GM12878 (cell line): ENCODE data around the gene MID1. TPM values are rescaled to one million over a fixed set of nuclear protein-coding genes. Genes with fewer than 3 reads are reported as not detected.

Source experiments
- ATAC-seq: fragments of 200-7000 bp; cut with Tn5 transposase; 3 replicates; pipeline ENCODE4 v1.9.1; 2020; ENCODE audit warnings: mild to moderate bottlenecking, moderate library complexity
- BruUV-seq: library from RNA; stranded (reverse); fragments of 400-500 nt; replicated peaks from 2 replicates; lab custom pipeline; 2021; lab: Mats Ljungman, UMichigan
- CTCF ChIA-PET: fragments of 300-600 bp; sonication (Branson Sonifier 250); formaldehyde crosslinking; extraction: SDS; loops from one replicate; lab custom pipeline; 2021; ENCODE audit warnings: inconsistent platforms; lab: Yijun Ruan, JAX
- POLR2A ChIA-PET: fragments of 350-600 bp; formaldehyde crosslinking; extraction: SDS; loops from one replicate; lab custom pipeline; 2021; ENCODE audit warnings: inconsistent platforms; lab: Charles Lee
- RAD21 ChIA-PET: fragments of 300-600 bp; sonication (Branson Sonifier 250); formaldehyde crosslinking; loops from one replicate; lab custom pipeline; 2023; ENCODE audit warnings: antibody characterized with exemption; ENCODE audit not compliant: unreplicated experiment; lab: Charles Lee
- SMC1A ChIA-PET: fragments of 300-600 bp; sonication (Branson Sonifier 250); formaldehyde crosslinking; loops from one replicate; lab custom pipeline; 2023; ENCODE audit not compliant: unreplicated experiment, uncharacterized antibody; lab: Charles Lee
- DNase-seq: peaks from one replicate; pipeline ENCODE4 v3.0.0-alpha.2; 2011; ENCODE audit warnings: low read depth, low spot score
- FAIRE-seq: peaks from 3 replicates; lab custom pipeline; 2011; peaks lifted over from hg19 to GRCh38; lab: Jason Lieb, UNC
- H2AFZ ChIP-seq: 2 replicates; pipeline ENCODE4 v1.6.0; 2011; ENCODE audit warnings: low read depth, low read length, control low read depth; ENCODE audit not compliant: control insufficient read depth
- H3K27ac ChIP-seq: 2 replicates; pipeline ENCODE4 v1.5.1; 2011; ENCODE audit warnings: control low read depth; ENCODE audit not compliant: control insufficient read depth, insufficient read depth
- H3K27me3 ChIP-seq, 2 experiments: replicated peaks in 1 of 2; 2 replicates each; pipeline versions ENCODE4 v1.6.0 to v1.6.1; 2011; ENCODE audit warnings: low read length in 1 of 2; ENCODE audit not compliant: control insufficient read depth in 2 of 2, insufficient read depth in 2 of 2
- H3K36me3 ChIP-seq, 2 experiments: 2 replicates each; pipeline ENCODE4 v1.5.1; 2011; ENCODE audit warnings: low read length in 1 of 2; ENCODE audit not compliant: control insufficient read depth in 2 of 2, insufficient read depth in 2 of 2
- H3K4me1 ChIP-seq: 2 replicates; pipeline ENCODE4 v1.6.1; 2011; ENCODE audit warnings: mild to moderate bottlenecking, low read length, moderate library complexity, mixed read lengths; ENCODE audit not compliant: control insufficient read depth, insufficient read depth
- H3K4me2 ChIP-seq: 2 replicates; pipeline ENCODE4 v1.6.0; 2011; ENCODE audit warnings: control low read depth; ENCODE audit not compliant: control insufficient read depth, insufficient read depth
- H3K4me3 ChIP-seq: fragments of 200-600 bp; sonication (generic); 2 replicates; pipeline ENCODE4 v1.5.1; 2016
- H3K79me2 ChIP-seq: 2 replicates; pipeline ENCODE4 v1.6.0; 2011; ENCODE audit warnings: low read length; ENCODE audit not compliant: control insufficient read depth, insufficient read depth
- H3K9ac ChIP-seq: 2 replicates; pipeline ENCODE4 v1.8.0; 2011; ENCODE audit warnings: low read length, control low read depth, mixed read lengths; ENCODE audit not compliant: control insufficient read depth, insufficient read depth
- H3K9me3 ChIP-seq: replicated peaks from 3 replicates; pipeline ENCODE4 v1.5.1; 2011; ENCODE audit warnings: mild to moderate bottlenecking, low read length; ENCODE audit not compliant: control insufficient read depth, insufficient read depth
- H4K20me1 ChIP-seq: 2 replicates; pipeline ENCODE4 v1.6.0; 2011; ENCODE audit not compliant: control insufficient read depth, insufficient read depth
- BMI1 ChIP-seq: fragments of 450-650 bp; IDR thresholded peaks from 2 replicates; pipeline ENCODE4 v1.6.1; 2016; ENCODE audit warnings: mild to moderate bottlenecking, moderate library complexity, borderline replicate concordance
- EGR1 ChIP-seq, 2 experiments: IDR thresholded peaks; 1 replicate in 1 of 2; 2 replicates in 1 of 2; pipeline ENCODE4 v1.6.1; 2011 to 2012; ENCODE audit warnings: low read depth in 2 of 2, low read length in 2 of 2, borderline replicate concordance in 1 of 2, mild to moderate bottlenecking in 1 of 2, moderate library complexity in 1 of 2
- IKZF1 ChIP-seq: fragments of 450-650 bp; conservative IDR thresholded peaks from 2 replicates; pipeline ENCODE4 v1.6.1; 2017; ENCODE audit warnings: antibody characterized with exemption, mild to moderate bottlenecking
- KLF5 ChIP-seq: fragments of 450-650 bp; IDR thresholded peaks from 2 replicates; pipeline ENCODE4 v1.6.1; 2014; ENCODE audit warnings: mild to moderate bottlenecking; ENCODE audit not compliant: partially characterized antibody
- MEF2A ChIP-seq: IDR thresholded peaks from 2 replicates; pipeline ENCODE4 v1.6.1; 2011; ENCODE audit warnings: low read depth, mild to moderate bottlenecking, low read length, moderate library complexity; ENCODE audit not compliant: insufficient read depth
- POLR2A ChIP-seq: IDR thresholded peaks from 2 replicates; pipeline ENCODE4 v1.6.1; 2011; ENCODE audit warnings: low read depth, mild to moderate bottlenecking, low read length
- RAD21 ChIP-seq: IDR thresholded peaks from 2 replicates; pipeline ENCODE4 v1.6.1; 2011; ENCODE audit warnings: mild to moderate bottlenecking, low read depth, low read length, moderate library complexity; ENCODE audit not compliant: insufficient read depth
- ZZZ3 ChIP-seq: IDR thresholded peaks from 2 replicates; pipeline ENCODE4 v1.6.1; 2011; ENCODE audit warnings: low read depth; ENCODE audit not compliant: control insufficient read depth, insufficient read length
- WGBS: methylation state at CpG from one replicate; pipeline ENCODE4 v1.1.6; 2016; ENCODE audit warnings: low lambda C conversion rate; ENCODE audit not compliant: insufficient replicate concordance, insufficient coverage; ENCODE audit errors: missing lambda C conversion rate; 5-methylcytosine and 5-hydroxymethylcytosine counted together
- in situ Hi-C: fragments of 300-500 bp; cut with MboI; formaldehyde crosslinking; loops from 9 replicates; pipeline ENCODE4 v1.14.3; 2018; ENCODE audit warnings: mixed read lengths
- intact Hi-C: fragments of 100-400 bp; cut with micrococcal nuclease; formaldehyde crosslinking; loops from one replicate; pipeline ENCODE4 v1.14.2; 2022; ENCODE audit not compliant: unreplicated experiment
- polyA plus RNA-seq, 11 experiments: library from polyadenylated mRNA; depleted of rRNA in 4 of 11; unstranded in 6 of 11; stranded (reverse) in 5 of 11; fragments of >200 nt; fragmentation: Nextera tagmentation in 4 of 11; fragmentation: Illumina TruSeq in 1 of 11; extraction: Ambion mirVana in 4 of 11; extraction: Trizol in 1 of 11; gene quantifications; 1 replicate in 1 of 11; 2 replicates in 10 of 11; pipeline versions ENCODE4 v1.2.1 to v1.2.3, GENCODE V29; 2011 to 2016; ENCODE audit warnings: inconsistent platforms in 2 of 11, missing spikeins in 2 of 11, low read depth in 1 of 11
- total RNA-seq, 4 experiments: library from RNA; depleted of rRNA in 3 of 4; stranded (reverse); fragments of >200 nt in 3 of 4; fragmentation: Illumina TruSeq in 1 of 4; extraction: Trizol in 1 of 4; gene quantifications; 2 replicates each; pipeline versions ENCODE4 v1.2.1 to v1.2.3, GENCODE V29; 2013 to 2021
- TF ChIP-seq, protein P1 (sequence below): fragments of 450-650 bp; IDR thresholded peaks from 2 replicates; pipeline ENCODE4 v1.6.1; 2017; ENCODE audit warnings: low read depth, mild to moderate bottlenecking, moderate library complexity
- TF ChIP-seq, protein P2 (sequence below): fragments of 450-650 bp; IDR thresholded peaks from 2 replicates; pipeline ENCODE4 v1.6.1; 2017; ENCODE audit warnings: antibody characterized with exemption, mild to moderate bottlenecking, moderate library complexity

MID1 gene
- total and polyA plus RNA-seq, 10 of the 15 experiments (the other 5 are each of a cell fraction or from before 2014, with no cell fraction given) = 0.04 to 0.51 (median 0.14) TPM; not detected in 1

DNA sequence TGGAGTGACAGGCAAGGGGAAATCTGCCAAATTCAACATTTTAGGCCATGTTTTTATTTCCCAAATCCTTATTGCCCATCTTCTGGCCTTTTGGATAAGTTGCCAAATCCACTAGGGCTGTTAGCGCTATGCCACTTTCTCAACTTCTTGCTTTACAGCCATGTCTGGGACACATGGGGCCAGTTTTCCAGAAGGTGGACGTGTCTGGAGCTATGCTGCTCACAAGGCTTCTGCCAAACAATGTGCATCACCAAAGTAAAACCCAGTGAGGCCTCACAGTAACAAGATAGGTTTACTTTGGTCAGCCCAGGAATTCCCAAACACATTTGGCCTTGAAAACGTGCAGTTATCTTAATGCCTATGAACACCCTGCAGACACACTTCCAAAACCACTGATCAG, 142.9 kb downstream of the MID1 start:
- TF ChIP-seq POLR2A (no peak), MEF2A (no peak), KLF5 (no peak), BMI1 (no peak), RAD21 (no peak), ZZZ3 (no peak), IKZF1 (no peak), EGR1 (IDR thresholded peaks at IDR 0.05; ENCODE audit: borderline replicate concordance in 1 of 2, low read depth in 2 of 2, low read length in 2 of 2) (no peak)
- TF ChIP-seq, protein P1, sequence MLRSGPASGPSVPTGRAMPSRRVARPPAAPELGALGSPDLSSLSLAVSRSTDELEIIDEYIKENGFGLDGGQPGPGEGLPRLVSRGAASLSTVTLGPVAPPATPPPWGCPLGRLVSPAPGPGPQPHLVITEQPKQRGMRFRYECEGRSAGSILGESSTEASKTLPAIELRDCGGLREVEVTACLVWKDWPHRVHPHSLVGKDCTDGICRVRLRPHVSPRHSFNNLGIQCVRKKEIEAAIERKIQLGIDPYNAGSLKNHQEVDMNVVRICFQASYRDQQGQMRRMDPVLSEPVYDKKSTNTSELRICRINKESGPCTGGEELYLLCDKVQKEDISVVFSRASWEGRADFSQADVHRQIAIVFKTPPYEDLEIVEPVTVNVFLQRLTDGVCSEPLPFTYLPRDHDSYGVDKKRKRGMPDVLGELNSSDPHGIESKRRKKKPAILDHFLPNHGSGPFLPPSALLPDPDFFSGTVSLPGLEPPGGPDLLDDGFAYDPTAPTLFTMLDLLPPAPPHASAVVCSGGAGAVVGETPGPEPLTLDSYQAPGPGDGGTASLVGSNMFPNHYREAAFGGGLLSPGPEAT = no peak
- TF ChIP-seq, protein P2, sequence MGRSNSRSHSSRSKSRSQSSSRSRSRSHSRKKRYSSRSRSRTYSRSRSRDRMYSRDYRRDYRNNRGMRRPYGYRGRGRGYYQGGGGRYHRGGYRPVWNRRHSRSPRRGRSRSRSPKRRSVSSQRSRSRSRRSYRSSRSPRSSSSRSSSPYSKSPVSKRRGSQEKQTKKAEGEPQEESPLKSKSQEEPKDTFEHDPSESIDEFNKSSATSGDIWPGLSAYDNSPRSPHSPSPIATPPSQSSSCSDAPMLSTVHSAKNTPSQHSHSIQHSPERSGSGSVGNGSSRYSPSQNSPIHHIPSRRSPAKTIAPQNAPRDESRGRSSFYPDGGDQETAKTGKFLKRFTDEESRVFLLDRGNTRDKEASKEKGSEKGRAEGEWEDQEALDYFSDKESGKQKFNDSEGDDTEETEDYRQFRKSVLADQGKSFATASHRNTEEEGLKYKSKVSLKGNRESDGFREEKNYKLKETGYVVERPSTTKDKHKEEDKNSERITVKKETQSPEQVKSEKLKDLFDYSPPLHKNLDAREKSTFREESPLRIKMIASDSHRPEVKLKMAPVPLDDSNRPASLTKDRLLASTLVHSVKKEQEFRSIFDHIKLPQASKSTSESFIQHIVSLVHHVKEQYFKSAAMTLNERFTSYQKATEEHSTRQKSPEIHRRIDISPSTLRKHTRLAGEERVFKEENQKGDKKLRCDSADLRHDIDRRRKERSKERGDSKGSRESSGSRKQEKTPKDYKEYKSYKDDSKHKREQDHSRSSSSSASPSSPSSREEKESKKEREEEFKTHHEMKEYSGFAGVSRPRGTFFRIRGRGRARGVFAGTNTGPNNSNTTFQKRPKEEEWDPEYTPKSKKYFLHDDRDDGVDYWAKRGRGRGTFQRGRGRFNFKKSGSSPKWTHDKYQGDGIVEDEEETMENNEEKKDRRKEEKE = no peak
- in situ Hi-C loops = no loop called here
- DNase-seq = no peak
- no peaks in the 10 kb centered on the region for H3K36me3 ChIP-seq
- ChIA-PET SMC1A (interaction anchor here (0.7 kb wide), 1 partner anchor 140 kb away, joined by 3 read pairs; no protein-coding TSS in a partner anchor), RAD21 (no interaction called here), POLR2A (no interaction called here), CTCF (no interaction called here)
- no peaks in the 10 kb centered on the region for H4K20me1 ChIP-seq
- H3K79me2 ChIP-seq = no peaks in the 10 kb centered on the region
- ATAC-seq = no peak
- H3K9me3 ChIP-seq = no peaks in the 10 kb centered on the region
- WGBS = 33% methylated on average over 3 of the region's 3 CpGs
- H3K27me3 ChIP-seq = no peaks in the 10 kb centered on the region
- no peak for FAIRE-seq
- no peak overlapping the region for H3K27ac ChIP-seq
- BruUV-seq = no TSS peak
- no peak overlapping the region for H3K4me2 ChIP-seq
- intact Hi-C loops = no loop called here
- H3K4me1 ChIP-seq = no peaks in the 10 kb centered on the region
- no peak overlapping the region for H3K9ac ChIP-seq
- H2AFZ ChIP-seq = no peak overlapping the region
- H3K4me3 ChIP-seq = no peak overlapping the region
